HG03108 (cell line): ENCODE data around the gene MBNL1.
"Not testable (repeated sequence)": the region's sequence is repeated elsewhere in the genome, so short reads cannot be mapped to it uniquely, and the experiment has no call there.

Experiments
- ATAC-seq: cut with Tn5 transposase; IDR thresholded peaks from one replicate; pipeline ENCODE4 v1.9.1; 2021; ENCODE audit warnings: moderate library complexity; ENCODE audit not compliant: unreplicated experiment

The MBNL1 gene

DNA sequence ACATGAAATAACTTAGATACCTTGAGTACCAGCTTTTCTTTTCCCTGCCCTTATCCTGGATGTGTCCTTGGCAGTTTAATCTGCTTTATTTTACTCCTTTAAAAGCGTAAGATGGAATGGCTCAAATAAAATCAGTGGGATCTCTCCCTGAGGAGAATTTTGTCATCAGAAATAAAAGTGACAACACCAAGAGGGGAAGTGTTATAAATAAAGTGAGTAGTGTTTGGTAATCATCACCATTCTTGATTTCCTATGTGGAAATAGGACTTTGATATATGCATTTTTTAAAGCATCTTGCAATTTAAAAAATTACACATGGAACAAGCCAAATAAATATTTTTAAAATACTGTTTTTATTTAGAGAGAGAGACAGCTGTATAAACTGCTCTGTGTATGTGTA, 76.5 kb downstream of the MBNL1 start:
- no peak for ATAC-seq

DNA sequence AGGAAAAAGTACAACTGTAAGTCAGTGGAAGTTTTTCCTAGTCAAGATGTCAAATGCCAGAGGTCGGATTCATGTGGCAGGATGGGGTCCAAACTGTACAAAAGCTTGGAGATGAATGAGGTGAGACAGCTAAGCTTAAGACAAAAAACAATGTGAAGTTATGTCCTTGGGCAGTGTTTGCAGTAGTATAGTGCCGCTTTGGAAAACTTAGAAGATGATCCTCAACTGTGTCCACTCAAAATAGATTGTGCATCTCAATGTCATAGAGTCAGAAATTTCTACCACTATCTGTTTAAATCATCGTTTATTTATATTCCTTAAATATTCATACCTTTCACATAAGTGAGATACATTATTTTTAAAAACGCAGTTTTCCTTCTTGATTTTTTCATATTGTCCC, 77.3 kb downstream of the MBNL1 start:
- no peak for ATAC-seq

GRCh38 chr3:152346740-152347139, 78.0 kb downstream of the MBNL1 start:
- ATAC-seq = no peak

DNA sequence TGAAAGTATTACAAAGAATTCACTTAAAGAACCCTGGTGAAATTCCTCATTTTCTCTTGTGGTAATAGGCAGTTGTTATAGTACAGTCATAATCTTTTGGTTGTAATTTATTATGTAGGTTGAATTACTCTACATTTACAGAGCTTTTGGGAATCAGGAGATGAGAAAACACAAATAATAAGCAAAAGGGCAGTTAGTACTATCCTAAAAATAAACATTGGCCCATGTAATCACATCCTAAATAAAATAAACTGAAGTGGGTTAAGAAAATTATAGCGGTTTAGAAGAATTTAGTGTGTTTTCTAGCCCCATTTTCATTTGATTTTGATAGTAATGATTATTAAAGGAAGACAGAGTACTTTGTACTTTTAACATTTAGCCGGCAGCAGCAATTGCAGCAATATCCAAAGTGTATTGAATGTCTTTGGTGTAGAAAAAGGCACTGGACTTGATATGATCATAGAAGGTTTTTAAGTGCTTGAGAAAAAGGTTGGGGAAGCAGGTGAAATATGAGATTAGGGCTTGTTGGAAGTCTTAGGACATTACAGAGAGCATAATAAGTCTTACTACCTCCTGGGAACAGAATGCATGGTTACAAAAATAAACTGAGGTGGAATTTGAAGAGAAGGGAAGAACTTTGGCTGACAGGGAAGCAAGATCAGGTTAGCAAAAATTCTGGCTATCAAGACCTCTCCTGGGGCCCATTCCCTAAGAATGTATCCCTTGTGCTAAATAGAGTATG, 79.9 kb downstream of the MBNL1 start:
- no peak for ATAC-seq

GRCh38 chr3:152349392-152349791, 80.7 kb downstream of the MBNL1 start:
- no peak for ATAC-seq

GRCh38 chr3:152350139-152350538, 81.4 kb downstream of the MBNL1 start:
- ATAC-seq = no peak

GRCh38 chr3:152350776-152351175, 82.0 kb downstream of the MBNL1 start:
- ATAC-seq = no peak

GRCh38 chr3:152352554-152352953, 83.8 kb downstream of the MBNL1 start:
- ATAC-seq = no peak

- ATAC-seq = no peak
These were observed 84.8 kb downstream of the MBNL1 start for GRCh38 chr3:152353578-152353977.

DNA sequence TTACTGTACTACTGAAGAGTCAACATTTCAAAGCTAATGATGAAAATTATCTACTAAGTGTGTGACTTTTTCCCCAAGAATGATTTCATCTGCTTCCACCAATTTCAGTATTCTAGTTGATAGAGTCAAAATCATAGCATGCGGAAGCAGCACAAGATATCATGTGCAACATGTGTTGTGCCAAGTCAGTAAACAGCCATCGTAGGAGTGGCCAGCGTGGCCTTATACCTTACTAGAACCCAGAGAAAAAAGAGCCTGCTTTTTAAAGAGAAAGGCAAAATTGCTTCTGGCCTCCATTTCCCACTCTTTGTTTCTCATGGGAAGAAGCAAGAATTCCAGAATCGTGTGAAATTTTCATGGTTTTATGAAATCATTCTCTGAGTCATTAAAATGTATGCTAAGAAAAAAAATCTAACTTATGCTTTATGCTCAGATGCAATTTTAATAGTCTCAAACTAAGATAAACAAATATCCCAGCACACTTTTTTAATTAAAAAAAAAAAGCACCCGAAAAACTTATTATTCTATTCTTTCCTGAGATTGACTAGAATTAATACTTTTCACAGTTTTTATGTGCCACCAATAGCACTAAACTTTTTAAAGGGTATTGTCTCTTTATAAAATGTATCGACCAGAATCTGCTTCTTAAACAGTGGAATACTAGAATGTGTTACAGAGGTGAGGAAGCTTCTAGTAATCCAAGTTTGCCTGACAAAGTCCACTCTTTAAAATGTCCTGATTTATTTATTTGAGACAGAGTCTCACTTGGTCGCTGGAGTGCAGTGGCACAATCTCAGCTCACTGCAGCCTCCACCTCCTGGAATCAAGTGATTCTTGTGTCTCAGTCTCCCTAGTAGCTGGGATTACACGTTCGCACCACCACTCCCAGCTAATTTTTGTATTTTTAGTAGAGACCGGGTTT, 87.3 kb downstream of the MBNL1 start:
- no peak for ATAC-seq

DNA sequence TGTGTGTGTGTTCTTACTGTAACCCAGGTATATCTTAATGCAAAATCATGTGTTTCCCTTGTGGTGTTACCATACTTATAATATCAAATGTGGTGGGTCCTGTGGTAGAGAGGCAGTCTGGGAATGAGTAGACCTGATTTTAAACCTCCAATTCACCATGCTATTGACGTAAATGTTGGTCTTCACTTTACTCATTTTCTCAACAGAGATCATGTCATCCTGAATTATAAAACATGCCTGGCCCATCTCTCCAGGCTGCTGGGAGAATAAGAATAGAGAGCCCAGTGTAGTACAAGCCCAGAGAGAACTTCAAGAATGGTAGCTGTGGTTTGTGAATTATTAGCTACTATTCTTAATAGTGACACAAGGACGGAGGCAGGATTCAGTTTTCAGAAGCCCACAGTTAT, 88.1 kb downstream of the MBNL1 start:
- peak; percentile 51 for ATAC-seq

DNA sequence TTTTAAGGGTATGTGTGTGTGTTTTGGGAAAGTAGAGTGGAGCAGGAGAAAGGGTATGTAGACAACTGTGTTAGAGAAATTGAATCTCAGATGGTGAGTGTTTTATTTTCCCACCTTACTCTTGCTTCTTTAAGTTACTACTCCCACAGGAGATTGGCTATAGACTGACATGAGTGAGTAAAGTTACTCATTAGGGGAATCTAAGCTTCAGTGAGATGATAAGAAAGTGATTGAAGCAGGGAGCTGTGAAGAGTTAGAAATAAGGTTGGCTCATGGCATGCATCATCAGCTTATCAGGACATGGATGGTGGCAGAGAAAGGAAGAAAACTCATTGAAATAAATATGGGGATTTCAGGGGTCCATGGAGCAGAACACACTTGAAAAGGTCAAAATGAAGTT, 88.9 kb downstream of the MBNL1 start:
- no peak for ATAC-seq

DNA sequence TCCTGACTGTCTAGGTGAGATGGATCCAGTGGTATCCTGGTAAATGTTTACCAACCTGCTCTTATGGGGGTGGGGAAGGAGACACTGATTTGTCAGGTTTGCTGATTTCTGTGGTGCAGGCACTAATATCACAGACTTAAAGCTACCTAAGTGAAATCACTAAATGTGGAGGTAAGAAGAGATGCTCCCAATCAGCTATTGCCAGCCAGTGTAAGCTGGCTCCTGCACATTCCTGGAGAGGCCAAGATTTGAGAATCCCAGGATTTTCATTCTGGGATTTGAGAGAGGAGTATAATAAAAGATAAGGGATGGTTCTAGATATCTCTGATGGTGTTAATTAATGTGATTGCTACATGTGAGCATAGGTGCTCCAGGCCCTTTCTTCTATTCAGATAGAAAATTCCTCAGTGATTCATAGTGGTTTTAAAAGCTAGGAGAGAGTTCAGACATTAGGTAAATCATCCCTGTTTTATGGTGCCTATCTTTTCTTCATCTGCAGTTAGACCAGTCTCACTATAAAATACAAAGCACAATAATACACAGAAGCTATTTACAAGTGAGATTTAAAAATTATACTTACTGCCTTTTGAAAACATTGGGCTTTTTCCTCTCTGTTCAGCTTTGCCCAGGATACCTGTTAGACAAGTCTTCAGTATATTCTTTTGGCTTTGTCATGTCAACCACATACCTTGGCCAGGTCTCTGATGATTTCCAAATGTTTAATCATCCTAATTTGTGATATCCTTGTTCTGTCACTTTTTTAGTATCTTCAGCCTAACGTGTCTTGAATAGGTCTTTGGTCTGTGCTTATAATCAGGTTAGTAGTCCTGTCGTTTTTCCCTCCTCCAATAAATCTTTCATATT, 90.9 kb downstream of the MBNL1 start:
- ATAC-seq = no peak

DNA sequence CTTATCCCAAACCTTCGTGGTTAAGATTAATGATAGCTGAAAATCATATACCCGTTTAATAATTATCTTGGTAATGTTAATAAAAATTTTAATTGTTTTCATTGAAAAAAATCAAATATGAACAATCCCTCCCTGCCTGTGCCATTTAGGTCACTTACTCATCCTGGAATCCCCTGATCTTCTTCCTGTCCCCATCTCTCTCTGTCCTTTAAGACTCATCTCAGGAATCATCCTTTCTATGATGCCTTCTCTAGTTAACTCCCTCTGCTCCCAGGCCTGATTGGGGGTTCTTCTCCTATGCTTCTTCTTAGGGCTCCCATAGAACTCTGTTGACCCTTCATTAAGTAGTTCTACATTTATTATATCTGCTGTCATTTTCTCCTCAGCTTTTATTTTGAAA, 91.6 kb downstream of the MBNL1 start:
- no peak for ATAC-seq

DNA sequence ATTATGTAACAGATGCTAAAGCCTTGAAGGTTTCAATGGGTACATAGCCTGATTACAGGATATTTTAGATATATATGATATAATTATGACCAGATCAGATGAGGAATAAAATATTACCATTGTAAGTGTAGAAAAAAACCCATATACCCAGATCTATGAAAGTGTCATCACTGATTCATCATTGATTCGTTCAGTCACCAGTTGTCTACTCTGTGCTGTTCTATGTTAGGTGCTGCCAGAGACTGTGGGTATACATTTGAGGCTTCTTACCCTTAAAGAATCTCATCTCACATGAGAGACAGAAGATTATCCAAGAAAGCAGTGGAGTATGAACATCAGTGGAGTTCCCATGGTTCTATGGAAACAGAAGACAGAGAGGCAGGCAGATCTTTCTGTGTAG, 92.2 kb downstream of the MBNL1 start:
- no peak for ATAC-seq

GRCh38 chr3:152362086-152362485, 93.4 kb downstream of the MBNL1 start:
- no peak for ATAC-seq

DNA sequence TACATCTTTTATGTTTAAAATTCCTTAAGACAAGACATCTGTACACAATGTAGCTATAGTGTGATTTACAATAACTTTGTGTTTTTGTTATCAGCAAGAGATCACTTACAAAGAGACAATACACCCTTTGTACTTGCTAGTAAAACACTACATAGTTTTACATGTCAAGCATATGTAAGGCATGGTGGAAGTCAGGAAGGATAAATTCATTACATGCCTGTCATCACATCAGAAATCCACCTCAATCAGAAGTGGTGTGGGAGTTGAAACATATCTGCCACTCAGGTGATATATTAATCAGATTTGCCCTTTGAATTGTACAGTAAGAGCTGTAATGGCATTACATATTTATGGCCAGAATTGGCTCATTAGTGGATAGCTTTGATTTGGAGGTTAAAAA, 95.5 kb downstream of the MBNL1 start:
- no peak for ATAC-seq

DNA sequence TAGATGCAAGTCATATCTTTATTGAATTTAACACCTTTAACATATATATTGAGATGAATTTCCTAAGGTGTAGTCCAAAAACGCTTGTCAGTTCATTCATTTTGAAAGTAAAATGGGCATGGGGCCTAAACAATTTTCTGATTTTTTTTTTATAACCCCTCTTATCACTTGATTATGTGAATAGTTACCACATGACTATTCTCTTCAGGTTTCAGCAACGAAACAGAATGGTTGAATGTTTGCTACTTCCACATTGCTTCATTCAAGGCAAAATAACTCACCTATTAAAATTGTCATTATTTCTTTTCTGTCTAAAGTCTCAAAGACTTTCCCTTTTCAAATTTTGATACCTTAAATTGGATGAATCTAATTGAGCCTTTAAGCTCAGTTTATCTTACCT, 96.4 kb downstream of the MBNL1 start:
- ATAC-seq = no peak

DNA sequence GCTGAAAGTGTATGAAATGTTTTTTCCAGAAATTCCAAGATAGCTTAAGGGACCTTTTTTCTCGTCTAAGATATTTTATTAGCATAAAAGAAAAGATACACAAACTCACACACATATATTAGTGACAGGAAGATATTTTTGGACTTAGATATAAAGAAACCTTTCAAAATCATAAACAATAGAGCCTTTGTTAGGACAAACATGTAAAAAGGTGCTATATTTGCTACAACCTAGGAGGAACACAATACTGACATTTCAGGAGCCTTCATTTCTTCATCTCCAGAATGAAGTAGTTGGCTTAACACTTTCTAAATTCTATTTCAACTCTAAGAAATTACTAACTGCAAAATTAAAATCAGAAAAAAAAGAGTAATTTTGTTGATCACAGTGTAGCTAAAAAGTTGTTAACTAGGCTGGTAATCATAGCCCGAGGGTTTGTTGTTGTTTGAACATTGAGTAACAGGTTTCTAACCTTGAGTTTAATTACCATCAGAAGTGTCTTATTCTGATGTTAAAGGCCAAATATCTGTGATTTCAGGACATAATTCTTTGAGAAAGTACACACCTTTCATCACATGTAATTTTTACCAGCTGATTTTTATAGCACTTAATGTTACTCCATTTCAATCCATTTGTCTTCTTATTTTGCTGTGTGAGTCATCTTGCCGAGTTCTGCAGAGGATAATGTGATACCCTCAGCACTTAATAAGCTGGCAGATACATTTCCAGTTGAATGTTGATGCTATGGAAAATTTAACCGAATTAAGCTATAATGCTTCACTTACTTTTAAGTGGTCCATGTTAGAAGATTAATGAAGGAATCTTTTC, 97.3 kb downstream of the MBNL1 start:
- no peak for ATAC-seq

- not testable (repeated sequence) for ATAC-seq
These were observed 98.5 kb downstream of the MBNL1 start for GRCh38 chr3:152367192-152367591.
